Stomach (tissue), 4 donors: Measurements from ENCODE around the gene DOCK4.

Experiments used
- EP300 ChIP-seq: sonication (generic); formaldehyde crosslinking; IDR thresholded peaks from one replicate; pipeline ENCODE4 v1.6.1; 2017; ENCODE audit warnings: antibody characterized with exemption
- POLR2A ChIP-seq, 4 donors: fragments of 450-650 bp; IDR thresholded peaks; one replicate each; pipeline ENCODE4 v1.6.1; 2016; ENCODE audit warnings: antibody characterized with exemption in 4 of 4, control low read depth in 2 of 4, mild to moderate bottlenecking in 1 of 4, moderate library complexity in 1 of 4
- POLR2AphosphoS5 ChIP-seq, 3 donors: sonication (generic); formaldehyde crosslinking; IDR thresholded peaks; one replicate each; pipeline ENCODE4 v1.6.1; 2016; ENCODE audit warnings: antibody characterized with exemption in 3 of 3
- TF ChIP-seq, protein P1 (sequence below), 7 experiments: fragments of 450-650 bp in 4 of 7; fragments of 200-600 bp in 3 of 7; sonication (generic) in 3 of 7; IDR thresholded peaks; one replicate each; pipeline ENCODE4 v1.5.1; 2016 to 2019; ENCODE audit warnings: antibody characterized with exemption in 7 of 7, control low read depth in 2 of 7, mild to moderate bottlenecking in 1 of 7

DNA sequence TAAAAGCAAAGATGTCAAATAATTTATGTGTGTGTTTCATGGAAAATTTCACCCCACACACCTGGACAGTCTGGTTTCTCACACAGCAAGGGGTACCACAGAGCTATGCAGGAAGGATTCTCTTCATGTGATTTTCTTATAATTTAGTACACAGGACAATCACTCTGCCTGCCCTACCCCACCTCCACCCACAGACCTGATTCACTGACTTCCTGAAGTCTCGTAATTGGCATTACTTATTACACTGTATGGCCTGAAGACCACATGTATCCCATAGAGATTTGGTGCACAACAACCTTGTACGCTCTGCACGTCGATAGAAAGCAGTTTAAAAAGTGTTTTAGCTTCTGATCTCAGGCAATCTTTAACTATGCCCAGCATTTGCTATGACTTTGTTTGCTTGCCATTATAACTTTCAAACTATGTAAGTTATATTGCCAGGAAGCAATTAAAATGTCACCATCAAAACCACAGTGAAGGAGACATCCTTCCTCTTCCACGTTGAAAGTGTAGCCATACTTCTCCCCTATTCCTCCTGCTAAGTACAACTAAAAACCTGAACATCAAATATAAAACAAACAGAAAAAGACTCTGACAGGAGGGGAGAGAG lies 364.5 kb downstream of the DOCK4 start:
- TF ChIP-seq, protein P1, sequence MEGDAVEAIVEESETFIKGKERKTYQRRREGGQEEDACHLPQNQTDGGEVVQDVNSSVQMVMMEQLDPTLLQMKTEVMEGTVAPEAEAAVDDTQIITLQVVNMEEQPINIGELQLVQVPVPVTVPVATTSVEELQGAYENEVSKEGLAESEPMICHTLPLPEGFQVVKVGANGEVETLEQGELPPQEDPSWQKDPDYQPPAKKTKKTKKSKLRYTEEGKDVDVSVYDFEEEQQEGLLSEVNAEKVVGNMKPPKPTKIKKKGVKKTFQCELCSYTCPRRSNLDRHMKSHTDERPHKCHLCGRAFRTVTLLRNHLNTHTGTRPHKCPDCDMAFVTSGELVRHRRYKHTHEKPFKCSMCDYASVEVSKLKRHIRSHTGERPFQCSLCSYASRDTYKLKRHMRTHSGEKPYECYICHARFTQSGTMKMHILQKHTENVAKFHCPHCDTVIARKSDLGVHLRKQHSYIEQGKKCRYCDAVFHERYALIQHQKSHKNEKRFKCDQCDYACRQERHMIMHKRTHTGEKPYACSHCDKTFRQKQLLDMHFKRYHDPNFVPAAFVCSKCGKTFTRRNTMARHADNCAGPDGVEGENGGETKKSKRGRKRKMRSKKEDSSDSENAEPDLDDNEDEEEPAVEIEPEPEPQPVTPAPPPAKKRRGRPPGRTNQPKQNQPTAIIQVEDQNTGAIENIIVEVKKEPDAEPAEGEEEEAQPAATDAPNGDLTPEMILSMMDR (IDR thresholded peaks at IDR 0.05), result no peak
- TF ChIP-seq EP300 (no peak), POLR2A (IDR thresholded peaks at IDR 0.05) (no peak), POLR2AphosphoS5 (IDR thresholded peaks at IDR 0.05) (no peak)
